Middle frontal gyrus (tissue), 1 donor: ENCODE results near the gene TMEM203.
A peak's percentile ranks its signal among the peaks of the same experiment; 100 is the strongest.

Source experiments
- DNase-seq: peaks from one replicate; pipeline ENCODE4 v3.0.0-alpha.2; 2015; ENCODE audit warnings: low spot score; ENCODE audit errors: extremely low spot score

Gene TMEM203

DNA sequence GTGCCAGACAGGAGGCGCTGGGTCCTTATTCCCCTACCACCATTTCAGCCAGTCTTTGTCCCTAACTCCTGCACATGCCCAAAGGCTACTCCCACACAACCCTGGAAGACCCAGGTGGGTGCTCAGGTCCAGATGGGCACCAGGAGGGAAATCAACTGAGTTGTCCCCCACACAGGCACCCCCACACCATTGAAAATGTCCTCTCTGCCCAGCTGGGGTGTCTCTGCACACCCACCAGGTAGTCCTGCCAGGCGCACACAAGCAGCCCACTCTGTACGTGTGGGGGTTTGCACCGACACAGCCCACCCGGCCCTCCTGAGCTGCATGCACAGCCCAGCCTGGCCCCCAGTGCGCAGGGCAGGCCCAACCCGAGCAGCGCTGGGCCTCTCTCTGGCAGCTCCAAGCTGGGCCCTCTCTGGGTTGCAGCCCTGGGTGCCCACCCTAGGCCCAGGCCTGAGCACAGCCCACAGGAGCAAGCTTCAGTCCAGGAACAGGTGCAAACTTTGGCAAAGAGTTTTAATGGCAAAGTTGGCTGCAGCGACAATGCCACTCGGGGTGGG is 14.4 kb upstream of the TMEM203 start:
- no peak for DNase-seq

DNA sequence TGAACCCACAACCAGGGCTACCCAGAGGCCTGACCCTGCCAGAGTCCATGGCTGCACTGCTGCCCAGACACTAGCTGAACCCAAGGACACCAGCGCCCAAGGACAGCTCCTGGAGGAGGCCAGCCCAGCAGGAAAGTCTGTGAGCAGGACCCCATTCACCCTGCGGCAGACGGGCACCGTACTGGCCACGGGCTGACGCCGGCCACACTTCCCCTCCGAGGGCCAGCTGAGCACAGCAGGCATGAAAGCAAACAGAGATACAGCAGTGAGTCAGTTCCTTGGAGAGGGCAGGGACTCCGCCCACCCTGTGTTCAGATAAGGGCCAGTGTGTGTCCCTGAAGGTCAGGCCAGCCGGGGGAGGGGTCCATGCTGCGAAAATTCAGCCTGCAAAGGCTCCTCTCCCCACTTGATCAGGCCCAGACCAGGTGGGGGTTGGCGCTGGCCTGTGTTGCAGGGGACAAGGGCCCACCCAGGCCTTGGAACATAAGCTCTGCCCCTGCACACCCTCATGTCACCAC is 13.4 kb upstream of the TMEM203 start:
- DNase-seq, result no peak

DNA sequence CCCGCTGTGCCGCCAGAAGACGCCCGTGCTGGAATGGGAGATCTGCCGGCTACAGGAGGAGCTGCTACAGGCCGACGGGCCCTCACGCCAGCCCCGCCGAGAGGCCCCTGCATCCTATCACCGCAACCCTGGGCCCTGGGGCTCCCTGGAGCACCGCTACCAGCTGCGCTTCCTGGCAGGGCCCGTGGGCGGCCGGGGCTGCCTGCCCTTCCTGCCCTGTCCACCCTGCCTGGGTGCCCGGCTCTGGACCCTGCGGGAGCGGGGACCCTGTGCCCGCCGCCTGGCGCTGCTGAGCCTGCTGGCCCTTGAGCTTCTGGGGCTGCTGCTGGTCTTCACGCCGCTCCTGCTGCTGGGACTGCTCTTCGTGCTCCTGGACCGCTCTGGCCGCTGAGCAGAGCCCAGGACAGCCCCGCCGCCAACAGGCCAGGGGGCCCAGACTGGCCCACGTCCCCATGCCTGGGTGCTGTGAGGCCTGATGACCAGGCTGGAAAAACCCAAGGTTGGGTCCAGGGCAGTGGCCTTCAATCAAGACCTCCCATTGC is 12.8 kb upstream of the TMEM203 start:
- no peak for DNase-seq

DNA sequence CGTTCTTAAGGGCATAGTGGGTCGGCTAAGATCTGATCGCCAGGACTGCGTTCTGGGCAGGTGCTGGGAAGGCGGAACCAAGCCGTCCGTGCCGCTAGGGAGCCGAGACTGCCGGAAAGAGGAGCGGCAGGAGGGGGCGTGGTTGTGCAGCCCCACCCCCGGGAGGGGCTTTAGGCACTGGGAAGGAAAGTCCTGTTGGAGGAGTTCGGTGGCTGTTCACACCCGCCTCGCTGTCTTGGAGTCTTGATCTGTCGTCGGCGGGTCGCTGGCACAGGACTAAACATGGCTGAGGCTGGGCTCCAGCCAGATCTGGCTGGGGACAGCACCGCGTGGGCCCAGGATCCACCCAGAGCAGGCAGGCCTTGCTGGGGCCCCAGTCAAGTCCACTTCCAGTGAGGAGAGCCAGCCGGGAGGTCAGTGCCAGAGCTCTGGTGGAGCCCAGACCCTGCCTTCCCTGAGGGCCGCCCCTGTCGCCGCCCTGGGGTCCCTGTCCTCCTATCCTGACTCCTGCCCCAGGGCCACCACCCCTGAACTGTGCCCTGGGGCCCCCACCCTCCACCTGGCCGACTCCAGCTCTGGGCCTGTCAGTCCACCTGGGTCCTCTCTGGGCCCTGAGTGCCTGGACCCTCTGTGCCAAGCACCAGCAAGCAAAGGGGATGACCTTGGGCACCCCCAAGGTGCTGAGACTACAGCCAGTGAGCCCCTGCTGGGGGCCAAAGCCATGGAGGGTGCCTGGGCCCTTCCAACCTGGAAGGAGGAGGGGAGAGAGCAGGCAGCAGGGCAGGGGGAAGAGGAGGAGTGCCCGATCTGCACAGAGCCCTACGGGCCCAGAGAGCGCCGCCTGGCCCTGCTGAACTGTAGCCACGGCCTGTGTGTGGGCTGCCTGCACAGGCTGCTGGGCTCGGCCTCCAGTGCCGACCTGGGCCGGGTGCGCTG is 12.1 kb upstream of the TMEM203 start:
- DNase-seq, result no peak

DNA sequence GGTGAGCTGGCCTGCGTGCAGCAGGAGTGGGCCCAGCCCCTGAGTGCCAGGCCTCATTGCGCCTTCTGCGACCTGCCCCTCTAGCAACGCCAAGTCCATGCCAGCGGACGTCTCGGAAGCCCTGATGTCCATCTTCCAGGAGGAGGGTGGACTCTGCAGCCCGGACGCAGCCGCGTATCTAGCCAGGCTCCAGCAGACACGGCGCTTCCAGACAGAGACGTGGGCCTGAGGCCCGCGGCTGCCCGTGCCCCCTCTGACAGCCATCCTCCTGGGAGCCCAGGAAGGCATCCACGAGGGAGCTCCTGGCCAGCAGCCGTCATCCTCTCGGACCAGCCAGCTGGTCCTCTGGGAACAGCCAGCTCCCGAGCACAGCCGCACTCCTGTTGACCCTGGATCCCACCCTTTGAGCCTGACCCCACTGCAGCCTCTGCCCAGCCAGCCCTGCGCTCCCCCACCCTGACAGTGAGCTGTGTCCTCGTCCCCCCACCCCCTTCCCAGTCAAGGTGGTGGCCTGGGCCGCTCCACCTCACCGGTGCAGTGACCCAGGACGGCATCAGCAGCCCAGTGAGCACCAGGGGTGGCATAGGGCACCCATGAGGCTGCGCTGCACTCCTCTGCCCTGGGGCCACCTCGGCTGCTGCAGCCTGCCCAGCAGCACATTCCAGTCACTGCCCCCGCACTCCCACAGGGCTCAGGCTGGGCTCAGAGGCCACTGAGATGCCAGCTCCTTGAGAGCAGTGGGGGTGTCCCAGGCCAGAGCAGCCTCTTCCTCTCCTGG is 10.9 kb upstream of the TMEM203 start:
- DNase-seq, result no peak

DNA sequence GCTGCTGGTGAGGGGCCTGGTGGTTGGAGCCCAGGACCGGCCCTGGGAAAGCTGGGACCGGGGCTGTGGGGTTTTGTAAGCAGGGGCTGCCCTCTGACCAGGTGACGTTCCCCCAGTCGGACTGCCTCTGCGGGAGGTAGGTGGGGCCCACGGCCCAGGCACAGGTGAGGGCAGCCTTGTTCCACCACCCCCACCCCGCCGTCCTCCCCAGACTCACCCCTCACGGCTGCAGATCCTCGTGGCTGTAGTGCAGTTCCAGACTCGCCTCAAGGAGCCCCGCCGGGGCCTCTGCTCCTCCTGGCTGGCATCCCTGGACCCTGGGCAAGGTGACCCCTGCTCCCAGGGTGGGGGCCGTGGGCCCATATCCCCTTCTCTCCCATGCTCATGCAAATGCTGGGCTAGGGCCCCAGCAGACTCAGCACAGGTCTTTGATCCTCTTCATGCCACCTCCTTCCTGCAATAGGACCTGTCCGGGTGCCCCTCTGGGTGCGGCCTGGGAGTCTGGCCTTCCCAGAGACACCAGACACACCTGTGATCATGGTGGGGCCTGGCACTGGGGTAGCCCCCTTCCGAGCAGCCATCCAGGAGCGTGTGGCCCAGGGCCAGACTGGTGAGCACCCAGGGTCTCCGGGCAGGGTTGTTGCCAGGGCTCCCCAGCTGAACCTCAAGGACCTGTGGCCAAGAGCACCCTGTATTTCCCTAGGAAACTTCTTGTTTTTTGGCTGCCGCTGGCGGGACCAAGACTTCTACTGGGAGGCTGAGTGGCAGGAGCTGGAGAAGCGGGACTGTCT is 9.9 kb upstream of the TMEM203 start:
- no peak for DNase-seq

DNA sequence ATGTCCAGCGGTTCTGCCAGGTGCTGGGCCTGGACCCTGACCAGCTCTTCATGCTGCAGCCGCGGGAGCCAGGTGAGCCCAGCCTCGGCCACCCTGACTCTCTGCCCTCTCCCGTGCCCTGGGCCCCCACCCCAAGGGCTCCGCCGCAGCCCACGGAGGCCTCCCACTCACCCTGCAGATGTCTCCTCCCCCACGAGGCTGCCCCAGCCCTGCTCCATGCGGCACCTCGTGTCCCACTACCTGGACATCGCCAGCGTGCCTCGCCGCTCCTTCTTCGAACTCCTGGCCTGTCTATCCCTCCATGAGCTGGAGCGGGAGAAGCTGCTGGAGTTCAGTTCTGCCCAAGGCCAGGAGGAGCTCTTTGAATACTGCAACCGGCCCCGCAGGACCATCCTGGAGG is 9.2 kb upstream of the TMEM203 start:
- DNase-seq, result no peak

DNA sequence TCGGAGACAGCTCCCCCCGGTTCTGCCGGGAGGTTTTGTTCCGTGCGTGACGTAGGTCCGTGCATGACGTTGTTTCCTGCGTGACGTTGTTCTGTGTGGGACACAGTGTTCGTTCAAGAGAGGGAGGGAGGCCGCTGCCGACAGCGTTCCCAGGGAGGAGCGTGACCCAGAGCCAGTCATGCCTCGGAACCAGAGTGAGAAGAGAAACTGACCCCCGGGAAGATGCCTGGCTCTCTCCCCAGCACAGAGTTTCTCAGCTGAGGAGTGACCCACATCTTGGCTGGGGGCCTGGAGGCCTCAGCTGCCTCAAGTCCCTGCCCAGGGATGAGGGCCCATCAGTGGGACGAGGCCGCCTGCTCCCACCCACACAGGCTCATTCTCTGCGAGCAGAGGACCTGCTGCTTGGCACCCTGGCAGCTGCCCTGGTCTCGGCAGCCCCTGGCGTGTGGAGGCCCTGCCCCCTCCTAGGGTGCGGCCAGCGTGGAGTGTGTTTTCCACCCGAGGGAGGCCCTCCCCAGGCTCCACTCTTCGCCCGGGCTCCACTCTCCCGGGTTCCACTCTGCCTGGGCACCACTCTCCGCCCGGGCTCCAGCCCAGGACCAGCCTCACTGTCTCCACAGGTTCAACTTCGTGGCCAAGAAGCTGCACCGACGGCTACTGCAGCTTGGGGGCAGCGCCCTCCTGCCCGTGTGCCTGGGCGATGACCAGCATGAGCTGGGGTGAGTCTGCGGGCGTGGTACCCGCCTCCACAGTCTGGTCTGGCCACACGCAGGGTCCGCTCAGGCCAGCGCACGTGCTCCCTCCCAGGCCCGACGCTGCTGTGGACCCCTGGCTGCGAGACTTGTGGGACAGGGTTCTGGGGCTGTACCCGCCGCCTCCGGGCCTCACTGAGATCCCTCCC is 8.0 kb upstream of the TMEM203 start:
- no peak for DNase-seq

DNA sequence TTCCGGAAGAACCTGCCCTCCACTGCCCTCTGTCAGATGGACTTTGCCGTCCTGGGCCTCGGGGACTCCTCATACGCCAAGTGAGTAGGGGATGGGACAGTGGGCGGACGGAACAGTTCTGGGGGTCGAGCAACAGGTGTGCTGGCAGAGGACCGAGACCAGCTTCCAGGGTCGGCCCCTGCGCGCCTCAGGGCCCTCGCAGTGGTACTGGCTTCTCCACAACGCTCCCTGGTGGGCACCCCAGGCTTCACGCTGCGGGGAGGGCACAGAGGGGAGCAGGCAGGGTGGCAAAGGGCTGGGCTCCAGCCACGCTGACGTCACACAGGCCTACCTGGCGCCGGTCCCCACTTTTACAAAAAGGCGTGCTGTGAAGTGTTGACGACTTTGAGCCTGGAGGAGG is 7.1 kb upstream of the TMEM203 start:
- DNase-seq, result no peak

DNA sequence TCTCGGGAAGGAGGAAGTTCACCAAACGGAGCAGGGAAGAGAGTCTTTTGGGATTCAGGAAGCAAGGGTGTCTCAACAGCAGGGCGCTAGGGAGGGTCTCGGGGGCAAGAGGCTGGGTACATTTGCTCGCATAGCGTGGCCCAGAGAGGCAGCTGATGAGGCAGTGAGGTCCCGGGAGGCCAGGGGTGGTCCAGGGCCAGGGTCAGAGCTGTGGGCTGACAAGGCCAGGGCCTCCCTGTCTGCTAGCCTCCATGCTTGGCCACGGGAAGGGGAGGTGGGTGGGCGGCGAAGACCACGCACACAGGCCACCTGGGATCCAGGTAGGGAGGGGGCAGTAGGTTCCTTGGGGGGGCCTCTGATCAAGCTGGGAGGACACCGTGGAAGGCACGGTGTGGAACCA is 6.1 kb upstream of the TMEM203 start:
- DNase-seq, result no peak

DNA sequence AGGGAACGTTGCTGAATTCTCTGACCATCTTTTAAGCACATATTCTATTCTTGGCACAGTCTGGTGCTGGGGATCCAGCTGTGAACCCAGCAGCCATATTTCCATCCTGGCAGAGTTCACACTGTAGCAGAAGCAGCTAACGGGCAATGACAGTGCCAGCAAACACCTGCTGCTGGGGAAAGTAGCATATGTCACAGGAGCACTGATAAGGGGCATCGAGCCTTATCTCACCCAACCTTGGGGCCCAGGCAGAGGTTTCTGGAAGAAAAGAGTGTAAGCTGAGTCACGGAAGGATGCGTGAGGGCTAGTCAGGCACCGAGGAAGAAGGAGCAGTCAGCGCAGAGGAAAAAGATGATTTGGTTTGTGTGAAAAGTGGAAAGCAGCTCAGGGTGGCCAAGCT is 1.2 kb upstream of the TMEM203 start:
- no peak for DNase-seq

DNA sequence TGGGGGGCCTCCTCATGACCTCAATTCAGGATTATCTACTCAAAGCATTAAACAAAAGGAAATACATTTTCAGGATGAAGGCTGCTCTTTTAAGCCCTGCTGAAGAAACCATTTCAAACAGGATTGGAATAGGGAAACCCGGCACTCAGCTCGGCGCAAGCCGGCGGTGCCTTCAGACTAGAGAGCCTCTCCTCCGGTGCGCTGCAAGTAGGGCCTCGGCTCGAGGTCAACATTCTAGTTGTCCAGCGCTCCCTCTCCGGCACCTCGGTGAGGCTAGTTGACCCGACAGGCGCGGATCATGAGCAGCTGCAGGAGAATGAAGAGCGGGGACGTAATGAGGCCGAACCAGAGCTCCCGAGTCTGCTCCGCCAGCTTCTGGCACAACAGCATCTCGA is 720 bp downstream of the TMEM203 start:
- DNase-seq, result no peak

DNA sequence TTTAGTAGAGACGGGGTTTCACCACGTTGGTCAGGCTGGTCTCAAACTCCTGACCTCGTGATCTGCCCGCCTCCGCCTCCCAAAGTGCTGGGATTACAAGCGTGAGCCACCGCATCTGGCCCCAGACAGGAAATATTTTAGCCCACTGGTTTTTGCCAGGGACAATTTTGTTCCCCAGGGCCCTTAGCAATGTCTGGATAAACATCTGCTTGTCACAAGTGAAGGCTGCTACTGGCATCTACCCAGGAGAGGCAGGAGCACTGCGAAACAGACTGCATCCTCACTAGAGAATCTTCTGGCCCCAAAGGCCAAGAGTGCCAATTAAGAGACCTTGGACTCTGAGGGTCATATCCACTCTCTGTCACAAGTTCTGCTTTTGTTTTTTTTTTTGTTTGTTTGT is 2.5 kb downstream of the TMEM203 start:
- no peak for DNase-seq

DNA sequence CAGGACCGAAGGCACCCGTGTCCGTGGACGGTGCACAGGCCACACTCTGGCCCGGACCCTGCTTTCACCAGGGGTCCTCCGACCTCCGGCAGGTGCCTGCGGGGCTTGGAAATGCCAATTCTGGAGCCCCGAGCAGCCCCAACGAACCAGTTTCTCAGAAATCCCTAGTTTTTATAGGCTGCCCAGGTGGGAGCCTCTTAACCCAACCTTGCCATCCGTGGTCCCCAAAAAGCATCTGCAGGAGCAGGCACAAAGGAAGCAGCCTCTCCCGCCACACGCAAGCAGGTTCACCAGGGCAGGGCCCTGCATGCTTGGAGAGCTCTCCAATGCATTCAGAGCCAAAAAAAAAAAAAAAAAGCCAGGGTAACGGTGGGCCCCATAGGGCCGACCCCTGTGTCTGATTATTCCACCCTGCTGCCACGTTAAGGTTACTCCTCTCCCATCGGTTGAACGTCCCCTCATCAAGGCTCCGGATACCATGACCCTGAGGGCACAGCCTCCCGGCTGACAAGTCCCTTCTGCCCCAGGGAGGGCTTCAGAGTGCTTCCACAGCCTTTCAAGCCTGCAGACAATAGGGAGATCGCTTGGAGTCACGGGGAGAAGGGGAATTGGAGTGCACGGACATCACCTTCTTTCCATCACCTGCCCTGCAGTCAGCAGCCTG is 4.1 kb downstream of the TMEM203 start:
- no peak for DNase-seq

DNA sequence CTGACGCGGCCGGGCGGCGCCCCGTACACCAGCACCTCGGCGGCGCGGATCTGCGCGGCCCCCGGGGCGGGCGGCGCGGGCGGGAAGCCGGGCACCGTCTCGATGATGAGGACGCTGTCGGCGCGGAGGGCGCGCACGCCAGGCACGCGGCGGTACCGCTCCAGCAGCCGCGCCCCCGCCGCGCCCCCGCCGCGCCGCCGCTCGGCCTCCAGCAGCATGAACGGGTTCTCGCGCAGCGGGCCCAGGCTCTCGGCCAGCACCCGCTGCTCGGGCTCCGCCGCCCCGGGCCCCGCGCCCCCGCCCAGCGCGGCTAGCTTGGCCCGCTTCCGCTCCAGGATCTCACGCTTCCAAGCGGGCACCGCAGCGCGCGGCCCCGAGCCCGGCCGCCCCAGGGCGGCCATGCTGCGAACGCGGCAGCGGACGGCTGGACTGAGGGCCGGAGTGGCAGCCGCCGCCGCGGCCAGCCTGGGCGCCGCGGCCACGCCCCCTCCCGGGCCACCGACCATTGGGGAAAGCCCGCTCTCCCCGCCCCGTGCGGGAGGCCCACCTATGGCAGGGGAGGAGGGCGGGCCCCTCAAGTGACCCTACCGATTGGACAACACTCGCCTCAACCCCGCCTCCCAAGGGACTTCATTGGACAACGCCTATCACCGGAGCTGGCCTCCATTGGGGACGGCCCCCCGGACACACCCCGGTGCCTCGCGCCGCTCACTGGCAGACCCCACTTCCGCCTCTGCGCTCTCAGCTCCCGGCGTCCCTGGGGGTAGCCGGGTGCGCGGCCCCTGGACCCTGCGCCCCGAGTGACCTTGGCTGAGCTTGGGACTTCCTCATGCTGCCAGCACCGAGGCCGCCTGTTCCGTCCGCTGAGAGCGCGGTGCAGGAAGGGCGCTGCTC is 4.9 kb downstream of the TMEM203 start, which contains the start of gene TPRN:
Gene TPRN, minus strand, starts transcription at position 431 of the 894 bp plus-strand sequence. Its CDS starts 30 bp downstream, at position 401.
- DNase-seq, result peak; percentile 98

DNA sequence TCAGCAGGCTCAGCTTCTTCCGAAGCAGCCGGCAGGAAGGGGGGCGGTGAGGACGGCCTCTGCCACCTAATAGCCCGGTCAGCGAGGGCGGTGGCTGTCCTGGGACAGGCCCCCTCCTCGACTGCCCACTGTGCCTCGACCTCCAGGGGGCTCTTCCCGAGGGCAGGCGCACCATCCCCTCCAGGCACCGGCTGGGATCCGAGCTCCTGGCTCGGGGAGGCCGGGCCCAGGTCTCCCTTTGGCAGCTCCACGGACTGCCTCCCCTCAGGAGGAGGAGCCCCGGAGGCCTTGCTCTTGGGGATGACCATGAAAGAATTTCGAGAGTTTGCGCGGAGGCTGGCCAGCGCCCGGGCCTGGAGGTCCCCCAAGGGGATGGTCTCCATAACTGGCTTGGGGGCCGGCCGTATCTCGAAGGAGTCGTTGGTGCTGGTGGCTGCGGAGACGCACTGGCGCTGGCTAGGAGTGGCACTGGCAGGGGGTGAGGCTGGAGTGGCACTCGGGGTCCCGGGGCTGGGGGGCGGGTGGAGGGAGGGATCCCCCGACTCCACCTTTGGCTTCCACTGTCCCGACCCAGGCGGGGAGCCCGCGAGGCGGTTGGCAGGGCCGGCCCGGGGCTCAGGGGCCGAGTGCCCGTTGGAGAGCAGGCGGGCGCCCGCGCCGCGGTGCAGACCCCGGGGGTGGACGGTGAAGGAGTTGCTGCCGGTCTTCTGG is 5.9 kb downstream of the TMEM203 start:
- no peak for DNase-seq

DNA sequence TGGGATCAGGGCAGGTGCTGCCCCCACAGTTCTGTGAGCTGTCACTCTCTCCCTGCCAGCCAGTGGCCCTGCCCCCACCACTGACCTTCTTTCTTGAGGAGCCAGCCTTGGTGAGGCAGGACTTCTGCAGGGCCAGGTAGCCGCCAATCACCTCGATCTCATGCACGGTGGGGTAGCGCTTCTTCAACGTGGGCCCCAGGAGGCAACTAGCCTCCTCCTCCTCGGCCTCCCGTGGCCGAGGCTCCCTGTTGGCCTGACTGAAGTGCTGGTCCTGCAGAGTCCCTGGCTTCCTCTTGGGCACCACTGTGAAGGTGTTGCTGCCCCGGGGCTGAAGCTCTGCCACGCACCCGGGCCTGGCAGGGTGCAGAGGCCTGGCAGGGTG is 6.6 kb downstream of the TMEM203 start:
- DNase-seq, result no peak
